H9 (cell line): ENCODE measurements around the gene SLC47A1. TPM values are rescaled to one million over a fixed set of nuclear protein-coding genes. Genes with fewer than 3 reads are reported as not detected.

ENCODE experiments used
- DNase-seq: peaks from one replicate; pipeline ENCODE4 v3.0.0-alpha.2; 2017
- H2AFZ ChIP-seq: one replicate; pipeline ENCODE4 v1.6.1; 2013; ENCODE audit warnings: mild to moderate bottlenecking, low read length, control low read depth, moderate library complexity
- H2AK5ac ChIP-seq: 2 replicates; pipeline ENCODE4 v1.6.1; 2013; ENCODE audit warnings: low read length, control low read depth, mixed read lengths; ENCODE audit not compliant: insufficient read length
- H2BK120ac ChIP-seq: one replicate; pipeline ENCODE4 v1.6.1; 2013; ENCODE audit warnings: low read depth, mild to moderate bottlenecking, low read length, control low read depth, inconsistent platforms; ENCODE audit not compliant: poor library complexity, severe bottlenecking
- H2BK12ac ChIP-seq: 2 replicates; pipeline ENCODE4 v1.6.1; 2013; ENCODE audit warnings: low read length, control low read depth, mixed read lengths, low read depth; ENCODE audit not compliant: insufficient read length
- H2BK15ac ChIP-seq: 2 replicates; pipeline ENCODE4 v1.6.1; 2013; ENCODE audit warnings: low read depth, low read length, control low read depth
- H2BK20ac ChIP-seq: one replicate; pipeline ENCODE4 v1.6.1; 2013; ENCODE audit warnings: low read depth, mild to moderate bottlenecking, low read length, control low read depth, inconsistent platforms; ENCODE audit not compliant: poor library complexity, severe bottlenecking
- H2BK5ac ChIP-seq: 2 replicates; pipeline ENCODE4 v1.6.1; 2013; ENCODE audit warnings: low read length, control low read depth, mixed read lengths; ENCODE audit not compliant: insufficient read length
- H3K14ac ChIP-seq: 2 replicates; pipeline ENCODE4 v1.6.1; 2013; ENCODE audit warnings: low read length, control low read depth; ENCODE audit not compliant: insufficient read depth
- H3K18ac ChIP-seq: 2 replicates; pipeline ENCODE4 v1.6.1; 2013; ENCODE audit warnings: low read depth, mild to moderate bottlenecking, mixed read lengths, low read length, control low read depth; ENCODE audit not compliant: insufficient read length
- H3K23ac ChIP-seq: 2 replicates; pipeline ENCODE4 v1.6.1; 2013; ENCODE audit warnings: low read length, control low read depth, mixed read lengths, low read depth; ENCODE audit not compliant: insufficient read length
- H3K23me2 ChIP-seq: 2 replicates; pipeline ENCODE4 v1.6.1; 2013; ENCODE audit warnings: low read depth, mild to moderate bottlenecking, mixed read lengths, low read length, control low read depth; ENCODE audit not compliant: insufficient read length, poor library complexity, severe bottlenecking
- H3K27ac ChIP-seq: 2 replicates; pipeline ENCODE4 v1.5.1; 2013; ENCODE audit warnings: low read length, control low read depth, mixed read lengths, low read depth; ENCODE audit not compliant: insufficient read length
- H3K27me3 ChIP-seq: 2 replicates; pipeline ENCODE4 v1.6.1; 2013; ENCODE audit warnings: low read length, control low read depth, inconsistent platforms; ENCODE audit not compliant: insufficient read depth
- H3K4ac ChIP-seq: 2 replicates; pipeline ENCODE4 v1.6.1; 2013; ENCODE audit warnings: low read depth, mild to moderate bottlenecking, control low read depth, inconsistent platforms, low read length, moderate library complexity
- H3K4me1 ChIP-seq: 2 replicates; pipeline ENCODE4 v1.6.1; 2013; ENCODE audit warnings: low read length, control low read depth, inconsistent platforms; ENCODE audit not compliant: insufficient read depth
- H3K4me2 ChIP-seq: 2 replicates; pipeline ENCODE4 v1.6.1; 2013; ENCODE audit warnings: low read length, control low read depth, mixed read lengths; ENCODE audit not compliant: insufficient read length, insufficient read depth
- H3K56ac ChIP-seq: 2 replicates; pipeline ENCODE4 v1.6.1; 2013; ENCODE audit warnings: low read depth, mild to moderate bottlenecking, mixed read lengths, low read length, control low read depth; ENCODE audit not compliant: insufficient read length
- H3K79me1 ChIP-seq: 2 replicates; pipeline ENCODE4 v1.6.1; 2013; ENCODE audit warnings: low read depth, mild to moderate bottlenecking, moderate library complexity, low read length, control low read depth, inconsistent platforms; ENCODE audit not compliant: insufficient read depth, poor library complexity, severe bottlenecking
- H3K79me2 ChIP-seq: 2 replicates; pipeline ENCODE4 v1.6.1; 2013; ENCODE audit warnings: low read length, control low read depth, inconsistent platforms; ENCODE audit not compliant: insufficient read depth
- H3K9ac ChIP-seq: 2 replicates; pipeline ENCODE4 v1.6.1; 2013; ENCODE audit warnings: low read length, control low read depth, mixed read lengths; ENCODE audit not compliant: insufficient read length; ENCODE audit errors: extremely low read depth
- H3K9me3 ChIP-seq: one replicate; pipeline ENCODE4 v1.6.1; 2013; ENCODE audit warnings: low read depth, low read length, inconsistent platforms; ENCODE audit not compliant: control insufficient read depth
- H3T11ph ChIP-seq: one replicate; pipeline ENCODE4 v1.6.1; 2013; ENCODE audit warnings: mild to moderate bottlenecking, low read length, control low read depth, inconsistent platforms
- H4K20me1 ChIP-seq: one replicate; pipeline ENCODE4 v1.6.1; 2013; ENCODE audit not compliant: control insufficient read depth, insufficient read length, insufficient read depth
- H4K5ac ChIP-seq: 2 replicates; pipeline ENCODE4 v1.6.1; 2013; ENCODE audit warnings: low read depth, mild to moderate bottlenecking, mixed read lengths, low read length, control low read depth; ENCODE audit not compliant: insufficient read length
- H4K8ac ChIP-seq: replicated peaks from 2 replicates; pipeline ENCODE4 v1.6.1; 2013; ENCODE audit warnings: low read length, control low read depth, mixed read lengths, low read depth; ENCODE audit not compliant: insufficient read length
- H4K91ac ChIP-seq: 2 replicates; pipeline ENCODE4 v1.6.1; 2013; ENCODE audit warnings: low read depth, mild to moderate bottlenecking, moderate library complexity, mixed read lengths, low read length, control low read depth; ENCODE audit not compliant: insufficient read length
- H3K27ac Mint-ChIP-seq, 3 experiments: 2 replicates in 2 of 3; 3 replicates in 1 of 3; pipeline ENCODE4 v1.8.0; 2020 to 2021; ENCODE audit warnings: mixed read lengths in 3 of 3, mild to moderate bottlenecking in 1 of 3, moderate library complexity in 1 of 3
- H3K27me3 Mint-ChIP-seq: 2 replicates; pipeline ENCODE4 v1.8.0; 2021; ENCODE audit warnings: low read depth, mild to moderate bottlenecking, moderate library complexity, mixed read lengths
- H3K36me3 Mint-ChIP-seq, 3 experiments: 2 replicates in 2 of 3; 3 replicates in 1 of 3; pipeline ENCODE4 v1.8.0; 2020 to 2021; ENCODE audit warnings: low read depth in 3 of 3, mixed read lengths in 3 of 3; ENCODE audit not compliant: insufficient read depth in 1 of 3
- H3K4me1 Mint-ChIP-seq, 2 experiments: 2 replicates each; pipeline ENCODE4 v1.8.0; 2020; ENCODE audit warnings: mixed read lengths in 2 of 2
- H3K4me3 Mint-ChIP-seq, 2 experiments: 2 replicates in 1 of 2; 3 replicates in 1 of 2; pipeline ENCODE4 v1.8.0; 2020 to 2021; ENCODE audit warnings: mild to moderate bottlenecking in 2 of 2, mixed read lengths in 2 of 2, moderate library complexity in 1 of 2
- H3K9me3 Mint-ChIP-seq, 2 experiments: 2 replicates in 1 of 2; 3 replicates in 1 of 2; pipeline ENCODE4 v1.8.0; 2020; ENCODE audit warnings: mild to moderate bottlenecking in 2 of 2, mixed read lengths in 2 of 2, moderate library complexity in 1 of 2
- WGBS: extraction: QIAGEN DNeasy Blood & Tissue Kit; methylation state at CpG from one replicate; pipeline ENCODE4 v1.1.7; 2013; ENCODE audit warnings: missing lambda C conversion rate, low lambda C conversion rate, mixed read lengths; ENCODE audit not compliant: insufficient read length; ENCODE audit errors: extremely low coverage; 5-methylcytosine and 5-hydroxymethylcytosine counted together
- total RNA-seq: library from RNA; stranded (reverse); gene quantifications from 2 replicates; pipeline ENCODE4 v1.2.1, GENCODE V29; 2021
- TF ChIP-seq, protein P1 (sequence below): fragments of 200-600 bp; sonication (generic); conservative IDR thresholded peaks from 3 replicates; pipeline ENCODE4 v1.8.0; 2021; ENCODE audit warnings: antibody characterized with exemption, mild to moderate bottlenecking

Gene SLC47A1
- total RNA-seq, 1 experiment from 2014 or later, result 4.0 TPM

- Histone ChIP-seq H3K27ac (no peak overlapping the region), H3K56ac (no peak overlapping the region), H2BK5ac (no peak overlapping the region), H2AFZ (no peak overlapping the region), H3T11ph (no peak overlapping the region), H2BK120ac (no peak overlapping the region), H3K4me2 (no peak overlapping the region), H3K9me3 (no peaks in the 10 kb centered on the region), H3K4ac (no peak overlapping the region), H3K23me2 (no peaks in the 10 kb centered on the region), H4K5ac (no peak overlapping the region), H4K91ac (no peak overlapping the region), H2BK20ac (no peak overlapping the region), H4K8ac (no peak overlapping the region), H2BK12ac (no peak overlapping the region), H4K20me1 (peaks cover 3% of the 10 kb centered on the region), H3K79me1 (no peaks in the 10 kb centered on the region), H3K4me1 (no peaks in the 10 kb centered on the region), H2AK5ac (no peak overlapping the region), H3K18ac (no peak overlapping the region), H3K9ac (no peak overlapping the region), H3K27me3 (peaks cover 1% of the 10 kb centered on the region; the same call in 1 of the 2 replicates), H3K14ac (no peak overlapping the region), H3K79me2 (no peaks in the 10 kb centered on the region), H3K23ac (no peak overlapping the region), H2BK15ac (no peak overlapping the region)
- no peaks in the 10 kb centered on the region for H3K36me3 Mint-ChIP-seq
- TF ChIP-seq, protein P1, sequence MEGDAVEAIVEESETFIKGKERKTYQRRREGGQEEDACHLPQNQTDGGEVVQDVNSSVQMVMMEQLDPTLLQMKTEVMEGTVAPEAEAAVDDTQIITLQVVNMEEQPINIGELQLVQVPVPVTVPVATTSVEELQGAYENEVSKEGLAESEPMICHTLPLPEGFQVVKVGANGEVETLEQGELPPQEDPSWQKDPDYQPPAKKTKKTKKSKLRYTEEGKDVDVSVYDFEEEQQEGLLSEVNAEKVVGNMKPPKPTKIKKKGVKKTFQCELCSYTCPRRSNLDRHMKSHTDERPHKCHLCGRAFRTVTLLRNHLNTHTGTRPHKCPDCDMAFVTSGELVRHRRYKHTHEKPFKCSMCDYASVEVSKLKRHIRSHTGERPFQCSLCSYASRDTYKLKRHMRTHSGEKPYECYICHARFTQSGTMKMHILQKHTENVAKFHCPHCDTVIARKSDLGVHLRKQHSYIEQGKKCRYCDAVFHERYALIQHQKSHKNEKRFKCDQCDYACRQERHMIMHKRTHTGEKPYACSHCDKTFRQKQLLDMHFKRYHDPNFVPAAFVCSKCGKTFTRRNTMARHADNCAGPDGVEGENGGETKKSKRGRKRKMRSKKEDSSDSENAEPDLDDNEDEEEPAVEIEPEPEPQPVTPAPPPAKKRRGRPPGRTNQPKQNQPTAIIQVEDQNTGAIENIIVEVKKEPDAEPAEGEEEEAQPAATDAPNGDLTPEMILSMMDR, result no peak
- peaks cover 17% of the 10 kb centered on the region for H3K27me3 Mint-ChIP-seq
- no peaks in the 10 kb centered on the region for H3K9me3 Mint-ChIP-seq
- no CpG with 5 or more reads among the region's 10 CpGs for WGBS
- no peak for DNase-seq
- peaks cover 15 to 30% of the 10 kb centered on the region in 2 experiments for H3K4me1 Mint-ChIP-seq
- H3K27ac Mint-ChIP-seq, result no peak overlapping the region
- H3K4me3 Mint-ChIP-seq, result no peak overlapping the region
Observed at GRCh38 chr17:19539841-19540311, 6.2 kb downstream of the SLC47A1 start.
